ENCODE data around the gene DNAJA4.
A peak's percentile ranks its signal among the peaks of the same experiment; 100 is the strongest.

- TF ChIP-seq CTCF (IDR thresholded peaks at IDR 0.05; ENCODE audit: low read depth, low read length, poor library complexity, severe bottlenecking) (peak; percentile 80), EZH2phosphoT487 (IDR thresholded peaks at IDR 0.05; ENCODE audit: borderline replicate concordance, low read length) (no peak)
Measured at GRCh38 chr15:78241017-78241416, 23.3 kb upstream of the DNAJA4 start.
